GM12891 (cell line): ENCODE results near the gene IGFBP5.

Experiments used
- PAX5 ChIP-seq: IDR thresholded peaks from 2 replicates; pipeline ENCODE4 v1.6.1; 2011; ENCODE audit warnings: low read length, moderate library complexity, mild to moderate bottlenecking; ENCODE audit not compliant: insufficient read depth, severe bottlenecking
- POLR2A ChIP-seq: IDR thresholded peaks from 2 replicates; pipeline ENCODE4 v1.6.1; 2011; ENCODE audit warnings: low read depth, low read length, control low read depth
- POLR2AphosphoS5 ChIP-seq: IDR thresholded peaks from 2 replicates; pipeline ENCODE4 v1.6.1; 2011; ENCODE audit warnings: low read depth, low read length, control low read depth
- POU2F2 ChIP-seq: IDR thresholded peaks from 2 replicates; pipeline ENCODE4 v1.6.1; 2011; ENCODE audit warnings: low read depth, mild to moderate bottlenecking, control low read depth, low read length, moderate library complexity
- SPI1 ChIP-seq: IDR thresholded peaks from 2 replicates; pipeline ENCODE4 v1.6.1; 2011; ENCODE audit warnings: low read depth, low read length, control low read depth
- TAF1 ChIP-seq: IDR thresholded peaks from 2 replicates; pipeline ENCODE4 v1.6.1; 2011; ENCODE audit warnings: low read depth, low read length, control low read depth

DNA sequence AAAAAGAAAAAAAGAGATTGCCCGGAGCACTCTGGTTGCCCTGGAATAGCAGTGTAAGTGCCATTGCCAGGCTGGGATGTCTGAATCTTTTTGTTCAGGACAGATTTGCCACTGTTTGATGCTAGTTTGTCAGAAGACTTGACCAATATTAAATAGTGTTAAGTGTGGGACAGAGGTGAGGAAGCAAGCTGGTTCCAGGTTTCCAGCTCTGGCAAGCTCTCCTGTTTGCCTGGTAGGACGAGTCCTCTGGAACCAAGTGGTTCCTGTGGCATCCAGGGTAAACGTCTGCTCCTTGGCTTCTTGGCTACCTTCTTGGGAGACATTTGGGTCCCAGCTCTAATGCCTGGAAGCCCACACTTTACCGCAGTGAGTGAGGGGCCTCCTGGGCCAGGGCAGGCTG, 20.8 kb upstream of the IGFBP5 start:
- TF ChIP-seq POLR2A (no peak), POLR2AphosphoS5 (no peak), TAF1 (no peak), SPI1 (no peak), PAX5 (no peak), POU2F2 (no peak)
